SH-SY5Y (cell line): ENCODE results near the gene RPS19BP1.

ENCODE experiments used
- GATA2 ChIP-seq: IDR thresholded peaks from 2 replicates; pipeline ENCODE4 v1.6.1; 2011; ENCODE audit warnings: mild to moderate bottlenecking, low read depth, low read length
- GATA3 ChIP-seq: IDR thresholded peaks from 2 replicates; pipeline ENCODE4 v1.6.1; 2011; ENCODE audit warnings: low read depth, mild to moderate bottlenecking, low read length, moderate library complexity

DNA sequence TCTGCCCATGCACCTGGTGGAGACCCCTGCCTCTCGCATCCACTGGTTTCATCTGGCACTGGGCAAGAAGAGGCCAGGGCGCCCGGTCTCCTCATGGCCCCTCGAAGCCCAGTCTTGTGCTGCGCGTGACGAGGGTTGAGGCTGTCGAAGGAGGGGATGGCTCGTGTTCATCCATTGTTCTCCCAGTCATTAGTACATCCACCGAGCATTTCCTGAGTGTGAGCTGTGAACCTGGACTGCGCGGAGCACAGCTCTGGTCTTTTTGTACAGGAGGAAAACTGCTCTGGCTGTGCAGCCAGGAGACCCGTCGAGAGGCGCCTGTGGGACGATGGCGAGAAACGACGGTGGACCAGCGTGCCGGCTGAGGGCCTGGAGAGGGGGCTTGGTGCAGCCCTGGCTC, 44.8 kb upstream of the RPS19BP1 start:
- TF ChIP-seq GATA3 (no peak), GATA2 (no peak)
